Measurements from ENCODE around the gene TRMT13.

The TRMT13 gene, protein sequence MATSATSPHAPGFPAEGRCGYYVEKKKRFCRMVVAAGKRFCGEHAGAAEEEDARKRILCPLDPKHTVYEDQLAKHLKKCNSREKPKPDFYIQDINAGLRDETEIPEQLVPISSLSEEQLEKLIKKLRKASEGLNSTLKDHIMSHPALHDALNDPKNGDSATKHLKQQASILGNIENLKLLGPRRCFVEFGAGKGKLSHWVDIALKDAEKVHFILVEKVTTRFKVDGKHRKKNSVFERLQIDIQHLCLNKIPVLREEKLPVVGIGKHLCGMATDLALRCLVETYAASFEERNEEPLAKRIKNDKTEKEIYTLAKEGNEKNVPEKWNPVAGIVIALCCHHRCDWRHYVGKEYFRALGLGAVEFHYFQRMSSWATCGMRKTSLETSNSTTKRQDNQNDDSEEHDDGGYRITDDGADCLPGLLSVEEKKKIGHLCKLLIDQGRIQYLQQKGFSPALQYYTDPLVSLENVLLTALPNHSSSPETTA

DNA sequence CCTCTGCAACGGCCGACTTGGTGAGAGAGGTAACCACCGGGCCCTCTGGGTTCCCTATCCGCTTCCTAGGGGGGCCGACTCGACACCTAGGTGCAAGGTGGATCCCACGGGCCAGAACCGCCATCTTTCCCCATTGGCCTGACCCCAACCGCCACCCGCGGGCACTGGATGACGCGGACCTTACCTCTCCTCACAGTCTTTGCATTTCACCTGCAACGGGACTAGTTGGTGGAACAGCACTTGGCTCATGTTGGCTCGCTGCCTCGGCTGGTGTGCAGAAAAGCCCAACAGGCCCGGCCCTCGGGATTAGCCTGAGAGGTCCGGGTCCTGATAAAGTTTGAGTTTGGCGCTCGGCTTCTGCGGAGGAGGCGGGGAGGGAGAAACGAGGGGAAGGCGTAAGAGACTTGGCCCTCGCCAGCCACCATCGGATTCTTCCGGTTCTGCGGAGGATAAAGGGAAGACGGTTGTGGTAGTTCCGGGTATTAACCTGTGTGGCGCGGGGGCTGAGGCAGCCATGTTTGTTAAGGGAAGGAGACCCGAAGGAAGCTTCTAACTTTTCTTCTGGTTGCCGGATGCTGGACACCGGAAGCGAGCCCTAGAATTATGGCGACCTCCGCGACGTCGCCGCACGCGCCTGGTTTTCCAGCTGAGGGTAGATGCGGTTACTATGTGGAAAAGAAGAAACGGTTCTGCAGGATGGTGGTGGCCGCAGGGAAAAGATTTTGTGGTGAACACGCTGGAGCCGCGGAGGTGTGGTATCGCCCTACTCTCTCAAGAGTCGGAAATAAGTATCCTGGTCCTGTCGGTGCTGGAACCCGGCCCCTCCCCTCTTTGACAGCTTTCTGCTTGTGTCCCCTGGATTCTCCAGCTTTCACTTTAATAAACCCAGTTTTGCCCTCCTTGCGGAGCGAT is at the start of gene TRMT13, which contains the start of gene SASS6:
TSS of gene TRMT13 (plus strand) at position 598 of the 912 bp plus-strand sequence. CDS start at position 604, 6 bp downstream.
TSS of gene SASS6 (minus strand) at position 365 of the 912 bp plus-strand sequence. CDS start at position 249, 116 bp downstream.
- peak; percentile 94 for DNase-seq

DNA sequence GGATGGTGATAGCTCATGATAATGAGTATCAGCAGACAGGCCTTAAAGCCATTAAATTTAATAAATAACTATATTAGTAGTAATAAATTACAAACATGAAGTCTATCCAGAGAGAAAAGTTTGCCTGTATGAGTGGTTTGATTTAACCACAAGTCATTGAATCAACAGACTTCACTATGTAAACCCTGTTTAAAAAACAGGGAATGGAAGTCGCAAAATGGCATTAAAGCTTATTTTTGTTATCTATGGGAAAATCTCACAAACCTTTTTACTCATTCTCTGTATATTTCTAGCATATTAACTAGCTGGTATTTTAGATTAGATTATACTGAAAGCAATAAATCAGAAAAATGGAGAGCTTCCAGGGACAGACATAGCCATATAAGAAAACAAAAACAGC is 45.6 kb upstream of the TRMT13 start:
- DNase-seq = no peak

DNA sequence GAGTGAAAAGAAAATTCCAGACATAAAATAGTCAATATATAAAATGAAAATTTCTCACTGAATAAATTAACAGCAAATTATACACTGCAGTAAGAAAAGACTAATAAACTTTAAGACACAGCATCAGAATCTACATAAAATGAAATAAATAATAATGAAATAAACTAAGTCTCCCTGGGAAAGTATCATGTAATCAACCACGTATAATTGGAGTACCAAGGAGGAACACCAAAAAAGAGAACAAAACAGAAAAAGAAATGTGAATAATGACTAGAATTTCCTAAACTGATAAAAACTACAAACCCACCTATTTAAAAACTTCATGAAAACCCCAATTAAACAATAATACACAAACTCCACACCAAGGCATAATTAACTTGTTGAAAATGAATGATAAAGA is 43.9 kb upstream of the TRMT13 start:
- no peak for DNase-seq

DNA sequence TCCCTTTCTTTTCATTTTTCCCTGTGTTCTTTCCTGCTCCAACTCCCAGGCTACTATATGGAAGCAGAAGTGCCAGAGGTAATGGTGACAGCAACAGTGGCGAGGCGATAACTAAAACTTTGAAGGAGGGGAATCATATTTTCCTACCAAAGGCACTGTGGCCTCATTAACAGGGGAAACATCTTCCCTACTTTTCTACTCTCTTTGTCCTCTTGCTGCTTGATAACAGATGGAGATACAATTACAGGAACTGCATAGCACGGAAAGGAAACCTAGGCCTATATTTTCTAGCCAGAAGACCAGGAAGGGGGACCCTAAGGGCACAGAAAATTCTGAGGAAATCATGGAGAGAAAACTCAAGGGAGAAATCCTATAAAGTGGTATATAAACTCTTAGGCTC is 42.5 kb upstream of the TRMT13 start:
- no peak for DNase-seq

DNA sequence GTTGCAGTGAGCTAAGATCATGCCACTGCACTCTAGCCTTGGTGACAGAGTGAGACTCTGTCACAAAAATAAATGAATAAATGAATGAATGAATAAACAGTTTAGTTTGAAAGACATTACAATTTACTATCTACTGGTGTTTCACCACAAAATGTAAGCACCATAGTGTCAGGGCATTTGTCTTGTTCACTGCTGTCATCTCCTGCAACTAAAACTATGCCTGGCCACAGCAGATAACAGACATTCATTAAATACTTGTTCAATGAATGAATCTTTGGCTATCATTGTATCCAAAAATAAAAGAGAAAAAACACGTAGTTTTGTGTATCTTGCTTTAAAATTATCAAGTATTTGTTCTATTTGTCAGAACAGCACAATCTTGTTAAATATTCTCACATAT is 32.8 kb upstream of the TRMT13 start:
- DNase-seq = no peak

DNA sequence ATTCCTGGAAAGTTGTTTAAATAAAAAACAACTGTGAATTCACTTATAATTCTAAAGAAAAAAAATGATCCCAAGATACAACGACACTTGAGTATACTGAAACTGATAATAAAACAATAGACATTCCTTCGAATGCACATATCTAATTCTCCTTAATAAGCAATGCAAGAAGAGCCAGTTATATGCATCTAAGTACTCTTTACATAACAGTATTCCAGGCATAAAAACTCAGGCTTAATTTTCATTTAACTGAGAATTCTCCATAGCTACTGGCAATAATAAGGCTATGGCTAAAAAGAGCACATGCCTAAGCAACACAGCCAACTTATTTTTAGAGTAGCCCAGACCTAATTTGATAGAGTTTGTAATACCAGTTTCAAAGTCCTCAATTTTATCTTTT is 31.4 kb upstream of the TRMT13 start:
- no peak for DNase-seq

DNA sequence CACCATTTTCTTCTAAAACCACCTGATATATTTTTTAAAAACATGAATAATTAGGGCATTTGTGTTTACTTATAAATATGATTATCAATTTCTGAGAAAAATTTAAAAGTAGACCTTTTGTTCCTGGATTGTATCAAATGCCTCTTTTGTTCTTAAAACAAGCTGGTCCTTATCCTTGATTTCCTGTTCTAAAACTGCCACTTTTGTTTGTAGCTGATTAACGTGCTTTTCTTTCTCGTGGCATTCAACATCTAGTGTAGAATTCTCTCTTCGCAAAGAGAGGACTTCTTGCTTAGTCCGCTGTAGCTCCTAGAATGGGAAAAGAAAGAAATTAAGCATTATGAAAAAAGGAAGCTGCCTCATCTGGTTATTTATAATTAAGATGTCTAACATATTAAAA is 25.3 kb upstream of the TRMT13 start:
- DNase-seq = no peak

DNA sequence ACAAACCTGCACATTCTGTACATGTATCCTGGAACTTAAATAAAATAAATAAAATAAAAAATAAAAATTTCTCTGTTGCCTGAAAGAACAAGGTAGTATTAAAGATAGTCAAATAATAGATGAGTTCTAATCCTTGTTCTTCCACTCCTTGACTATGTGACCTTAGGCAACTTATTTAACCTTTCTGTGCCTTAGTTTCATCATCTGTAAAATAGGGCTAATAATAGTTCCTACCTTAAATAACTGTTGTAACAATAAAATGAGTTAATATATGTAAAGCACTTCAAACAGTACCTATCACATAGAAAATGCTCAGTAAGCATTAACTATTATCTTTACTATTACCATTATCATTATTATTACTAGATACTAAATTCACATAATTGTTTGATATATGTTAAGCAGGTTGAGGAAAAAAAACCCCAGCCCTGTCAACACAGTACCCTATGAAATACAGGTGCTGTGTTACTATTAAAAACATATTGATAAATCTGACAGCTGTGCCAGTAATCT is 23.4 kb upstream of the TRMT13 start:
- no peak for DNase-seq

DNA sequence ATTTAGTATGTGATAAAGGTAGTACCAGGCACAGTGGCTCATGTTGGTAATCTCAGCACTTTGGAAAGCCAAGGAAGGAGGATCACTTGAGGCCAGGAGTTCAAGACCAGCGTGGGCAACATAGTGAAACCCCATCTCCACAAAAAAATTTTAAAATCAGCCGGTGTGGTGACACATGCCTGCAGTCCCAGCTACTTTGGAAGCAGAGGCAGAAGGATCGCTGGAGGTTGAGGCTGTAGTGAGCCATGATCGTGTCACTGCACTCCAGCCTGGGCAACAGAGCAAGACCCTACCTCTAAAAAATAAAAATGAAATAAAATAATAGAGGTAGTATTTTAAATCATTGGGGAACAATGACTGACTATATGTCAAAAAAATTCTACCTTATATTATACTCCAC is 17.4 kb upstream of the TRMT13 start:
- no peak for DNase-seq

DNA sequence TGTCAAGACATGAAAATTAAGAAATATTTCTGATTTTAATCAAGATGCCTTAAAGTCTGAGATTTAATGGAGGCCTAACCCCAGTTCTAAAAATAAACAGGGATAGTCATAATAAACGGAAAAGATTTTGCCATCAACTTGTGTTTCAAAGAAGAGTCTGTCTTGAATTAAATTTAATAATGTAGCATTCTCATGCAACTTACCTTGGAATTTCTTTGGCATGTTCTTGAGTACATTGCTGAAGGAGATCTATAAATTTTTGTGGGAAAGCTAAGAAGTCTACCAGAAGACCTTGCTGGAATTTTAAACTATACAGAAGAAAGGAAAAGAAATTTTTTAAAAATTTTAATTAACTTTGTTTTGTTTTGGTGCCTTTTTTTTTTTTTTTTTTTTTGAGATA is 10.8 kb upstream of the TRMT13 start:
- DNase-seq = no peak

DNA sequence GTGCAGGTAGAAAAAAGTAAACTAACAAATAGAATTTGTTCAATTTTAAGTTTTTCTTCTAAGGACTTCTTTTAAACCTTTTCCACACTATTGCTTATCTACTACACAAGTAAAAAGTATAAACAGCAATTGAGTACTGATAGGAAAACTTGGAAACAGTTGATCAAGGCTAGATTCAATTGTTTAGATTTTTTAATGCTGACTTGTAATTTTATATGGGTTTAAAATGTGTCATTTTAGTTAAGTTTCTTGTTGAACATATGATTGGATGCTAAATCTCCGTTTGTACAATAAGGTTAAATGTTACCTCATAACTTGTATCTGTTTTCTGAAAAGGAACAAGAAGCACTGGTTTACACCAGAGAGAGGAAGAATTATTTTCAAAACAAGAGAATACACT is 5.7 kb upstream of the TRMT13 start:
- DNase-seq = no peak

DNA sequence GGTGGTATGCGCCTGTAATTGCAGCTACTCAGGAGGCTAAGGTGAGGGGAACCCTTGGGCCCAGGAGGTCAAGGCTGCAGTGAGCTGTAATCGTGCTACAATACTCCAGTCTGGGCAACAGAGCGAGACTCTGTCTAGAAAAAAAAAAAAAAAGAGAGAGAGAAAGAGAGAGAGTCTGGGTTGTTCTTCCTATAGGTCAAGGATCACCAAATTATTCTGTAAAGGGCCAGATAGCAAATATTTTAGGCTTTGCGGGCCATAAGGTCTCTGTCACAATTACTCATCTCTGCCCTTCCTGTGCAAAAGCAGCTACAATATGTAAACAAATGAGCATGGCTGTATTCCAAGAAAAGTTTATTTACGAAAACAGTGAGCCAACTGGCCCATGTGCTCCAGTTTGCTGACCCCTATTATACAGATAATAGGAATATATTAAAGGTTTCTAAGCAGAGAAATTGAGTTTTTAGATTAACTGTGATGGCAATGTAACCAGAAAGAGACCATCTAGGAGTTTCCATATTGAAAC is 2.3 kb upstream of the TRMT13 start:
- DNase-seq = no peak

DNA sequence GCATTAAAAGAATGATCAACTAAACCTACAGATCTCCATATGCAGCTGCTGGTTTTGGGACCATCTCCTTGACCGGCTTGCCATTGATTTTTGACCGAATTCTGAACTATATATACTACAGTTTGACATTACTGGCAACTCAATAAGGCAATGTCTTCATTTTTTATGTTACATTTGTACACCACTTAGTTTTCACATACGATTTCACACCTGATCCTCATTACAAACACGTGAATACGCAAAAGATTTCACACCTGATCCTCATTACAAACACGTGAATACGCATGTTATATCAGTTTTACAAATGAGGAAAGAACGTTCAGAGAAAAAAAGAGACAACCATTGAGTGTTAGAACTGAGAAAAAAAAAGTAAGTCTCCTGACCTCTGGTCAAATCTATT is 1.3 kb upstream of the TRMT13 start:
- DNase-seq = no peak

DNA sequence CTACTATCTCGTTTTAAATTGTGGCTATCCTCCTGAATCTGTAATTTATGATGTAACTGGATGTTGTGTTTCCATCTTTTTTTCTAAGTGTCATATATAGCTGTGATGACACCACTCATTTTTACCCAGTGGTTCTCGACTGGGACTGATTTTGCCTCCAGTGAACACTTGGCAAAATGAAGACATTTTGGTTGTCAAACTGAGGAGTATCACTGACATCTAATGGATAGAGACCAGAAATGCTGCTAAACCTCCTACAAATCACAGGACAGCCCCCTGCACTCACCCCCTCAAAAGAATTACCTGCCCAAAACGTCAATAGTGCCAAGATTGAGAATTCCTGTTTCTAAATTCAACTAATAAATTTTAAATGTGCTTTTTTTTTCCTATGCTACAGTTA is 1.9 kb downstream of the TRMT13 start:
- no peak for DNase-seq

DNA sequence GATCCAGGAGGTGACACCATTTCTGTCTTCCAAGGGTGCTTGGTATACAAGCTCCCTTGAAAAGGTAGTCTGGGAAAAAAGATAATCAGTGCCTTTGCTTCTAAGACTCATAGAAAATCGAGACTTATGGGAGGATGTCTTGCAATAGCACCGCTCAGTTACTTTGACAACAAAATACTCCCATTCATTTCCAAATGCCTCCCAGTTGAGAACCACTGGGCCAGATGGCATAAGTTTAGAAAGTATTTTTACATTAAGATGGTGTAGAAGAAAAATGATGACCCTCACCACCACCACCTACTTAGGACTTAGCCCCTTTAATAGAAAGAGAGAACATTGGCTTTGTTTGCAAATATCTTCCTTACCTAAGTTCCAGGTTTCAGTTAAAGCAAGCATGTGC is 4.6 kb downstream of the TRMT13 start:
- no peak for DNase-seq

DNA sequence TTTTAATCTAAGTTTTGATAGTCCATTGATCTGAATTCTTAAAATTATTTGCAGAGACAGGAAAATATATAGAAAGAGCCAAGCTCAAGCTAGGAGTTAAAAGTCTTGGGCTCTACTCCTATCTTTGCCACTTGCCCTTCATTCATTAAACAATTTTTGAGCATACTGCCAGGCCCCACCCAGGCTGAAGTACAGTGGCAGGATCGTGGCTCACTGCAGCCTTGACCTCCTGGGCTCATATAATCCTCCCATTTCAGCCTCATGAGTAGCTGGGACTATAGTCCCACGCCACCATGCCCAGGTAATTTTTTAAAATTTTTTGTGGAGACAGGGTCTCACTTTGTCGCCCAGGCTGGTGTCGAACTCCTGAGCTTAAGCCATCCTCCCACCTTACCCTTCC is 8.2 kb downstream of the TRMT13 start:
- DNase-seq = no peak

DNA sequence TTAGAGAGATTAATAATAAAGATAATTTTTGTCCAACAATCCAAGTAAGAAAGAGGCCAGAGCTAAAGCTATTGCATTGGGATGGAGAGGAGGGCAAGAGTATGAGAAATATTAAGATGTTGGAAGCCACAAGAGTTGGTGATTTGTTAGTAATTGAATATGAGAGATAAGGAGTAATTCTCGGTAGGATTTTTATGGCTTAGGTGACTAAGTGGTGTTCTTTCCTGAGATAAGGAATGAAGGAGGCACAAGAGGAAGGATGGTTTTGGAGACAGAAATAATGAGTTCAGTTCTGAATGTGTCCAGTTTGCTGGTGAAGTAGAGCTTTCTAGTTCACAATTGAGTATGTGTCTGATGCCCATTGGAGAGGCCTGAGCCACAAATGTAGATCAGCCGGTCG is 9.4 kb downstream of the TRMT13 start:
- DNase-seq = no peak

DNA sequence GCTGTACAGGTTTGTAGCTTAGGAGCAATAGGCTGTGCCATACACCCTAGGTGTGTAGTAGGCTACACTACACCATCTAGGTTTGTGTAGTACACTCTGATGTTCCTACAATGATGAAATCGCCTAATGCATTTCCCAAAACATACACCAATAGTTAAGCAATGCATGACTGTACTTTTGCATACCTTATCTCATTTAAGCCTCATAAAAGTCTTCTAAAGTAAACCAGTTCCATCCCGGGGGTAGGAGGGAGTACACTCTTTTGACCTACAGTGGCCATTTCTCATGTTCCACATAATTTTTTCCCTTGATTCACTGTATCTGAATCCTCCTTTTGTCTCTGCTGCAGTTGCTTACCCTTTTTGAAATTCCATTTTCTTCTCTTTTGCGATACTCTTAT is 12.2 kb downstream of the TRMT13 start:
- no peak for DNase-seq

DNA sequence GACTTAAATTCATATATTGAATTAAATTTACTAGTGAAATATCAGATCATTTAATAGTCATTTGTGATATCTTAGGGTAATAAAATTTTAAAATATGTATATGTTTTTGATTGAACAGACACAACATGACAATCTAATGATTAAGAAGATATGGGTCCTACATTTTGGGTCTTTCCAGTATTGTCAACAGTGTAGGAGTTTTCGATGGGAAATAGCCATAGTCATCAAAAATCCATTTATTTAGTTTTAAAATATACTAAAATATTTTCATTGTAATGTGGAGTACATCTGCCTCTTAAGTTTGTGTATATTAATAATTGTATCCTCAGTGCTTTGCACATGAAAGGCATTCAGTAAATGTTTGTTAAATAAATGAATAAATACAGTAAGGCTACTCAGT is 14.0 kb downstream of the TRMT13 start:
- DNase-seq = no peak

DNA sequence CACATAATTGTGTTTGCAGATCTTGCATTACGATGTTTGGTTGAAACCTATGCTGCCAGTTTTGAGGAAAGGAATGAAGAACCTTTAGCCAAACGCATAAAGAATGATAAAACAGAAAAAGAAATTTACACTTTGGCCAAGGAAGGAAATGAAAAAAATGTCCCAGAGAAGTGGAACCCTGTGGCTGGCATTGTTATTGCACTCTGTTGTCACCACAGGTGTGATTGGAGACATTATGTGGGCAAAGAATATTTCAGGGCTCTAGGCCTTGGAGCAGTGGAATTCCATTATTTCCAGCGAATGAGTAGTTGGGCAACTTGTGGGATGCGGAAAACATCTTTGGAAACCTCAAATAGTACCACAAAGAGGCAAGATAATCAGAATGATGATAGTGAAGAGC is 14.9 kb downstream of the TRMT13 start:
- no peak for DNase-seq

DNA sequence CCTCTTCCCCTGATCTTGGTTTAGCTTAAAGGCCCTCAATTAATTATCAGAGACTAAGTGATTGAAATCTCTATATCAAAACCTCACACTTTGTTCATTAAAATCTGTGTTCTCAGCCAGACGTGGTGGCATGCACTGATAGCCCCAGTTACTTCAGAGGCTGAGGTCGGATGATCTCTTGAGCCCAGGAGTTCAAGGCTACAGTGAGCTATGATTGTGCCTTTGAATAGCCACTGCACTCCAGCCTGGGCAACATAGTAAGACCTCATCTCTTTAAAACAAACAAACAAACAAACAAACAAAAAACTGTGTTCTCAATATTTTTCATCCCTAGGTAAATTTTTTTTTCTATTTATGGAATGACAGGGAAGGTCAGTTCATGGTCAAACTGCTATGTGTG is 18.7 kb downstream of the TRMT13 start:
- no peak for DNase-seq

DNA sequence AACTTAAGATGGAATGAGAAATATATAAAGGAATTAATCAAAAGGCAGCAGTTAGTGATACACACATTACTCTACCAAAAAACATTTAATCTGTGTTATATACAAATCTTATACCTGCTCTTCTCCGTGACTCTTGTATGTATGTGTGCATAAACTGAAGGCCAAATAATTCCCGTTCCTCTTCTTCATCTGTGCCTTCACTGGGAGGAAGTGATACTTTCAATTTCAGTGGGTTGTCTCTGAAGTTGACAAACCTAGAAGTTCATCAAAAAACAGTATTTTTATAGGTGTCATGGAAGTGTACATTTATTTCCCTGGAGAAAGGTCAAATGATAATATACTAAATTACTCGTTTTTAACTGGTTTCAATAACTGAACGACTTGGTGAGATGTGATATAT is 19.3 kb downstream of the TRMT13 start:
- DNase-seq = no peak

DNA sequence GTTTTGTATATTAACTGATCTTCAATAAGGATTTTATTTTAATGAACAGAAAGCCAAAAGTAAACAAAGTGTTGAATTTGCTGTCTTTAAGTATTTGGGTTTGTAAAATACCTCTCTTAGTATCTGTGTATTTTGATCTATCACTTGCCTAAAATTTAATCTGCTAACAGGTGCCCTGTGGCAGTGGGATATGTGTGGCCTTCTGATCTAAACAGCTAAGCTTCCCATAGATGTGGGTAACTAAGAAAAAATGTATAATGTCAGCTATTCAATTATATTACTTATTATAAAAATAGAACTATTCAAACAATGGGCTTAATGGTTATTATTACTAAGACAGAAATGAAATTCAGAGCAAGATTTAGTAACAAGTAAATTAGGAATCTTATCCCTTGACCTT is 29.9 kb downstream of the TRMT13 start:
- no peak for DNase-seq
